Activated CD4-positive, alpha-beta memory T cell treated with anti-CD3 and anti-CD28 coated beads for 36 hours (primary cell): Measurements from ENCODE around the gene C1QB. TPM values are rescaled to one million over a fixed set of nuclear protein-coding genes. Genes with fewer than 3 reads are reported as not detected.
"Not testable (repeated sequence)": the region's sequence is repeated elsewhere in the genome, so short reads cannot be mapped to it uniquely, and the experiment has no call there.

Experiments used
- CTCF ChIA-PET: fragments of 350-600 bp; sonication (Branson Sonifier 250); formaldehyde crosslinking; loops from one replicate; lab custom pipeline; 2021; ENCODE audit warnings: antibody characterized with exemption, inconsistent platforms; lab: Charles Lee
- POLR2A ChIA-PET: fragments of 350-600 bp; sonication (Branson Sonifier 250); formaldehyde crosslinking; loops from one replicate; lab custom pipeline; 2021; ENCODE audit warnings: antibody characterized with exemption; lab: Charles Lee
- DNase-seq: peaks from one replicate; pipeline ENCODE4 v3.0.0-alpha.2; 2020
- H3K27ac Mint-ChIP-seq: one replicate; pipeline ENCODE4 v1.8.0; 2021; ENCODE audit warnings: mixed read lengths
- H3K27me3 Mint-ChIP-seq: one replicate; pipeline ENCODE4 v1.8.0; 2021; ENCODE audit warnings: mixed read lengths
- H3K36me3 Mint-ChIP-seq: one replicate; pipeline ENCODE4 v1.8.0; 2021; ENCODE audit warnings: mixed read lengths
- H3K4me1 Mint-ChIP-seq: one replicate; pipeline ENCODE4 v1.8.0; 2021; ENCODE audit warnings: low read depth, mixed read lengths
- H3K4me3 Mint-ChIP-seq: one replicate; pipeline ENCODE4 v1.8.0; 2021; ENCODE audit warnings: mild to moderate bottlenecking, mixed read lengths
- H3K9me3 Mint-ChIP-seq: one replicate; pipeline ENCODE4 v1.8.0; 2021; ENCODE audit warnings: mixed read lengths
- intact Hi-C: fragments of 100-400 bp; cut with micrococcal nuclease; formaldehyde crosslinking; loops from one replicate; pipeline ENCODE4 v1.15.1; 2023
- total RNA-seq, 2 experiments: library from RNA; stranded (reverse); gene quantifications; one replicate each; pipeline ENCODE4 v1.2.3, GENCODE V29; 2021

C1QB gene
- total RNA-seq, 2 experiments from 2014 or later: not detected

- ChIA-PET CTCF (no interaction called here), POLR2A (no interaction called here)
- no peak for DNase-seq
- no peaks in the 10 kb centered on the region for H3K4me1 Mint-ChIP-seq
- no peaks in the 10 kb centered on the region for H3K9me3 Mint-ChIP-seq
- no peak overlapping the region for H3K4me3 Mint-ChIP-seq
- H3K27ac Mint-ChIP-seq: no peak overlapping the region
- intact Hi-C loops: no loop called here
- H3K27me3 Mint-ChIP-seq: peaks cover 19% of the 10 kb centered on the region
- H3K36me3 Mint-ChIP-seq: no peaks in the 10 kb centered on the region
Measured at GRCh38 chr1:22689505-22689904, 36.5 kb downstream of the C1QB start.

GRCh38 chr1:22691031-22691753, 38.2 kb downstream of the C1QB start:
- intact Hi-C loops: no loop called here
- POLR2A ChIA-PET: no interaction called here

GRCh38 chr1:22694172-22694571, 41.1 kb downstream of the C1QB start:
- Mint-ChIP-seq H3K4me1 (no peaks in the 10 kb centered on the region), H3K36me3 (no peaks in the 10 kb centered on the region), H3K27ac (no peak overlapping the region), H3K9me3 (no peaks in the 10 kb centered on the region), H3K27me3 (peaks cover 2% of the 10 kb centered on the region), H3K4me3 (no peak overlapping the region)
- DNase-seq: no peak
- ChIA-PET CTCF (no interaction called here), POLR2A (no interaction called here)
- intact Hi-C loops: no loop called here

More at GRCh38 chr1:22691031-22691753, 38.2 kb downstream of the C1QB start:
- no peak overlapping the region for H3K27ac Mint-ChIP-seq
- no peaks in the 10 kb centered on the region for H3K4me1 Mint-ChIP-seq
- no peak for DNase-seq
- no peak overlapping the region for H3K4me3 Mint-ChIP-seq
- H3K36me3 Mint-ChIP-seq: no peaks in the 10 kb centered on the region
- H3K27me3 Mint-ChIP-seq: peaks cover 12% of the 10 kb centered on the region
- H3K9me3 Mint-ChIP-seq: no peaks in the 10 kb centered on the region
- CTCF ChIA-PET: interaction anchor here (1.0 to 1.7 kb wide), 2 partner anchors 14 to 17 kb away, joined by 3 to 4 read pairs; no protein-coding TSS in a partner anchor

- DNase-seq: no peak
- no peak overlapping the region for H3K27ac Mint-ChIP-seq
- H3K27me3 Mint-ChIP-seq: peaks cover 2% of the 10 kb centered on the region
- intact Hi-C loops: no loop called here
- no peaks in the 10 kb centered on the region for H3K9me3 Mint-ChIP-seq
- H3K4me3 Mint-ChIP-seq: no peak overlapping the region
- no peaks in the 10 kb centered on the region for H3K4me1 Mint-ChIP-seq
- no peaks in the 10 kb centered on the region for H3K36me3 Mint-ChIP-seq
- ChIA-PET POLR2A (no interaction called here), CTCF (no interaction called here)
Measured at GRCh38 chr1:22696610-22697009, 43.6 kb downstream of the C1QB start.

- ChIA-PET CTCF (interaction anchor here (0.6 kb wide), 1 partner anchor 356 kb away, joined by 3 read pairs; no protein-coding TSS in a partner anchor), POLR2A (no interaction called here)
- Mint-ChIP-seq H3K27me3 (peaks cover 4% of the 10 kb centered on the region), H3K4me1 (no peaks in the 10 kb centered on the region), H3K36me3 (no peaks in the 10 kb centered on the region), H3K9me3 (no peaks in the 10 kb centered on the region), H3K4me3 (no peak overlapping the region), H3K27ac (no peak overlapping the region)
- DNase-seq: no peak
- intact Hi-C loops: no loop called here
Measured at GRCh38 chr1:22697980-22698379, 44.9 kb downstream of the C1QB start.

- Mint-ChIP-seq H3K27me3 (peaks cover 7% of the 10 kb centered on the region), H3K4me1 (no peaks in the 10 kb centered on the region), H3K36me3 (no peaks in the 10 kb centered on the region), H3K27ac (no peak overlapping the region), H3K9me3 (no peaks in the 10 kb centered on the region), H3K4me3 (no peak overlapping the region)
- CTCF ChIA-PET: no interaction called here
- no peak for DNase-seq
- POLR2A ChIA-PET: no interaction called here
- intact Hi-C loops: no loop called here
Measured at GRCh38 chr1:22699681-22700520, 46.9 kb downstream of the C1QB start.

- no peak for DNase-seq
- no peaks in the 10 kb centered on the region for H3K36me3 Mint-ChIP-seq
- no peaks in the 10 kb centered on the region for H3K9me3 Mint-ChIP-seq
- CTCF ChIA-PET: interaction anchor here (1.1 to 3.6 kb wide), 8 partner anchors 12 to 262 kb away, joined by 4 to 36 read pairs (median 6); no protein-coding TSS in a partner anchor
- peaks cover 16% of the 10 kb centered on the region for H3K27me3 Mint-ChIP-seq
- intact Hi-C loops: no loop called here
- no peak overlapping the region for H3K4me3 Mint-ChIP-seq
- no peaks in the 10 kb centered on the region for H3K4me1 Mint-ChIP-seq
- POLR2A ChIA-PET: no interaction called here
- no peak overlapping the region for H3K27ac Mint-ChIP-seq
Measured at GRCh38 chr1:22702296-22703085, 49.5 kb downstream of the C1QB start.

GRCh38 chr1:22704440-22705067, 51.5 kb downstream of the C1QB start:
- H3K4me3 Mint-ChIP-seq: no peak overlapping the region
- no peak overlapping the region for H3K27ac Mint-ChIP-seq
- CTCF ChIA-PET: interaction anchor here (0.6 to 3.6 kb wide), 42 partner anchors 10 to 837 kb away, joined by 3 to 36 read pairs (median 4); no protein-coding TSS in a partner anchor
- peak; percentile 86 for DNase-seq
- H3K4me1 Mint-ChIP-seq: peaks cover under 1% of the 10 kb centered on the region
- H3K27me3 Mint-ChIP-seq: peaks cover 37% of the 10 kb centered on the region
- no peaks in the 10 kb centered on the region for H3K9me3 Mint-ChIP-seq
- H3K36me3 Mint-ChIP-seq: no peaks in the 10 kb centered on the region
- intact Hi-C loops: loop anchor here (1.0 kb wide), 2 partner anchors 158 to 185 kb away; no protein-coding TSS in a partner anchor
- POLR2A ChIA-PET: interaction anchor here (0.8 kb wide), 1 partner anchor 75 kb away, joined by 4 read pairs; no protein-coding TSS in a partner anchor

GRCh38 chr1:22705586-22705985, 52.5 kb downstream of the C1QB start:
- POLR2A ChIA-PET: no interaction called here
- Mint-ChIP-seq H3K4me3 (no peak overlapping the region), H3K4me1 (peaks cover 3% of the 10 kb centered on the region), H3K9me3 (no peaks in the 10 kb centered on the region), H3K36me3 (no peaks in the 10 kb centered on the region), H3K27me3 (peaks cover 40% of the 10 kb centered on the region), H3K27ac (no peak overlapping the region)
- no peak for DNase-seq
- CTCF ChIA-PET: interaction anchor here (1.1 to 3.6 kb wide), 13 partner anchors 9 to 259 kb away, joined by 3 to 36 read pairs (median 7); no protein-coding TSS in a partner anchor
- intact Hi-C loops: no loop called here

- H3K27me3 Mint-ChIP-seq: peaks cover 40% of the 10 kb centered on the region
- H3K36me3 Mint-ChIP-seq, H3K9me3 Mint-ChIP-seq, H3K4me1 Mint-ChIP-seq, H3K4me3 Mint-ChIP-seq, H3K27ac Mint-ChIP-seq, CTCF ChIA-PET, DNase-seq, POLR2A ChIA-PET, intact Hi-C loops: not testable (repeated sequence)
Measured at GRCh38 chr1:22706100-22706499, 53.1 kb downstream of the C1QB start.

GRCh38 chr1:22708777-22709176, 55.7 kb downstream of the C1QB start:
- Mint-ChIP-seq H3K27ac (no peak overlapping the region), H3K27me3 (peaks cover 56% of the 10 kb centered on the region), H3K36me3 (no peaks in the 10 kb centered on the region), H3K9me3 (no peaks in the 10 kb centered on the region), H3K4me1 (peaks cover 16% of the 10 kb centered on the region), H3K4me3 (no peak overlapping the region)
- POLR2A ChIA-PET: no interaction called here
- CTCF ChIA-PET: no interaction called here
- DNase-seq: no peak
- intact Hi-C loops: no loop called here
